ENCODE results near the gene CPLANE1.
"Not testable (repeated sequence)": the region's sequence is repeated elsewhere in the genome, so short reads cannot be mapped to it uniquely, and the experiment has no call there.

CPLANE1 gene

DNA sequence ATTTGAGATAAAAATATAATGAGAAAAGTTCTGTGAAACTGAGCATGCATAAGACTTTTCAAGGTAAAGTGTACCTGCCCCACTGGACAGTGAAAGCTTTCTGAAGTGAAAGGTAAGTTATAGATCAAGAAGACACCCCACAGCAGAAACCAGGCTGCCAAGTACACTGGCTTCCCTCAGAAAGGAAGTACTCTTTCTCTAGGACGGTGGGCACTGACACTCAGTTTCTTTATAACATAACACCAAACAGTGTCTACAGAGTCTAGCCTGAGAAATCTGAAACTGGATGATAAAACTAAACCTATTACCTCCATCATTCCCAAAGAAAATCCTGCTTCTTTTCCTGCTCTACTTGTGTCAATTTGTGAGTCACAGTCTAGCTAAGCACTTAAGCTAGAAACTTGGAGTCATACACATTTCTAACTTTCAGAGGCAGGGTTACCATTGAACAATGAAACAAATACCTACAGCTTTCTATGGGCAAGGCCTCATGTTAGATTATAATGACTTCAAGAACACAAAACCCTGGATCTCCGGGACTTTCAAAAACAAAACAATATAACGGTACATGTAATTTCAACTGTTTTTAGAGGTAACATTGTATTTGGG, 136.7 kb downstream of the CPLANE1 start:
- DNase-seq: no peak

DNA sequence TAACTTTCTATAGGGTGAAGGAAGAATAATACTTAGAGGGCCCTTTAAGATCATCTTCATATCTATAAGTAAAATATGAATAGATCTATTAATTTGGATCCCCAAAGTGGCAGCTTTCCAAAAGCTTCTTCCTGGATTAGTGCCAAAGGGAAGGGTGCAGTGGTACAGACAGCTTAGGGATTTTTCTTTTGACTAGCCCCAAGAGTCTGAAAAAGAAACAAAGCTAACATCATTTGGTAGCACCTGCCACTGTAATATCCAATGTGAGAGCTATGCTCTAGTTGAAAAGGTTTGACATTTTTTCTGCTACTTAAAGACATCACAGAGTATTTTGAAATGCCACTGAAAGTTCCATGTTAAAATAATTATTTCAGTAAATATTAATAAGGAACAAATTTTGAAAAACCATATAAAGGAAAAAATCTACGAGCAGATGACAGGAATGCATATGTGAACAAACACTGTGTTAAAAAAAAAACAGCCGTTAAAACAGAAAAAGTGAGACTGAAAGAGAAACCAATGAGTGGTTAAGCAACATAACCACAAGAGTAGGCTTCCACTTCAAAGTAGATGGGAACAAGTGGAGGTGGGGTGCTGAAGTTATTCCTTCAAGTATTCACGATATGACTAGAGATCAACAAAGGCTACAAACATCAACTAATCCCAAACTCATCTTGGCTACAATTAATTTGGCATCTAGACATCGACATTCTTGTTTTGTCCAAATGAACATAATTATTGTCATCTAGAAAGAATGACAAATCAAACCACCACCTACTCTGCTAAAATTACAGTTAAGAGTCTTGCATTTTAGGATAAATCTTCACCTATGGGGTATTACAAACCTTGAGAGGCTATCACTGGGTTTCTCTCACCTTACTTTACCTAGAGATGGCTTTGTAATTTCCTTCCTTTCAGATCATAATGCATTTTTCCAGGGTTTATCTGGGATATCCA, 137.5 kb downstream of the CPLANE1 start:
- DNase-seq: no peak

DNA sequence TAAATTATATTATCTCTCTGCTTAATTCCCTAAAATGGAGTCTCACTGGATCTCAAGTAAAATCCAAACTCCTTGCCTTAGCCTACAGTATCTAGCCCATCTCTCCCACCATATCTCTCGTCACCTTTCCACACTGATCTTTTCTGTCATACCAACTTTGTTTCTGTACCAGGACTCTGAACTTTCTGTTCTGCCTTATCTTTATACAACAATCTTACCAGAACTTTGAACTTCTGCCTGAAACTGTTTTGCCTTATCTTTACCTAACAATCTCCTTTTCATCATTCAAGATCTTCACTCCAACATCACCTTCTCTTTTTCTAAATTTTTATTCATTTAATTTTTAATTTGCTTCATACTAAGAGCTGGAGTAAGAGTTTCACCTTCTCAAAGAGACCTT, 139.0 kb downstream of the CPLANE1 start:
- DNase-seq: no peak

DNA sequence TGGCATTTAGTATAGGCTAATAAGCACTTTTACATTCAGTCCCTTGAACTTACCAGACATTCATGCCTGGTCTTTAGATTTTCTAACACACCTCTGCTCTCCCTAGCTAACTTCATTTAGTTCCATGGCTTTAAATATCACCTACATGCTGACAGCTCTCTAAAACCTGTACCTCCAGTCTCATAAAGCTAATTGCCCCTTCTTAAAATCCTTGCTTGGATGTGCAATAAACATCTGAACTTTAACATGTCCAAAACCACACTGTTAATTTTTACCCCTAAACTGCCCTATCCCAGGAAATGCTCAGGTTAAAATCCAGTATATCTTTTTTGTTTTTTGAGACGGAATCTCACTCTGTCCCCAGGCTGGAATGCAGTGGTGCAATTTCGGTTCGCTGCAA, 139.8 kb downstream of the CPLANE1 start:
- no peak for DNase-seq

DNA sequence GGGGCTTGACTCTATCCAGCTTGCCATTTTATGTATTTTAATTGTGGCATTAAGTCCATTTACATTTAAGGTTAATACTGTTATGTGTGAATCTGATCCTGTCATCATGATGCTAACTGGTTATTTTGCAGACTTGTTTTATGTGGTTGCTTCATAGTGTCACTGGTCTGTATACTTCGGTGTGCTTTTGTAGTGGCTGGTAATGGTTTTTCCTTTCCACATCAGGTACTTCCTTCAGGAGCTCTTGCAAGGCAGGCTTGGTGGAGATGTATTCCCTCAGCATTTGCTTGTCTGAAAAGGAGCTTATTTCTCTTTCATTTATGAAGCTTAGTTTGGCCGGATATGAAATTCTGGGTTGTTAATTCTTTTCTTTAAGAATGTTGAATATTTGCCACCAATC, 145.9 kb downstream of the CPLANE1 start:
- DNase-seq: no peak

DNA sequence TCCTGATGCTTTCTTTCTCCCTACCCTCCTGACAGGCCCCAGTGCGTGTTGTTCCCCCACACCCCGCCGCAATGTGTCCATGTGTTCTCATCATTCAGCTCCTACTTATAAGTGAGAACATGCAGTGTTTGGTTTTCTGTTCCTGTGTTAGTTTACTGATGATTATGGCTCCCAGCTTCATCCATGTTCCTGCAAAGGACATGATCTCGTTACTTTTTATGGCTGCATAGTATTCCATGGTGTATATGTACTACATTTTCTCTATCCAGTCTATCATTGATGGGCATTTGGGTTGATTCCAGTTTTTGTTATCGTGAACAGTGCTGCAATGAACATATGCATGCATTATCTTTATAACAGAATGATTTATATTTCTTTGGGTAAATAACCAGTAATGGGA, 149.9 kb downstream of the CPLANE1 start:
- not testable (repeated sequence) for DNase-seq

DNA sequence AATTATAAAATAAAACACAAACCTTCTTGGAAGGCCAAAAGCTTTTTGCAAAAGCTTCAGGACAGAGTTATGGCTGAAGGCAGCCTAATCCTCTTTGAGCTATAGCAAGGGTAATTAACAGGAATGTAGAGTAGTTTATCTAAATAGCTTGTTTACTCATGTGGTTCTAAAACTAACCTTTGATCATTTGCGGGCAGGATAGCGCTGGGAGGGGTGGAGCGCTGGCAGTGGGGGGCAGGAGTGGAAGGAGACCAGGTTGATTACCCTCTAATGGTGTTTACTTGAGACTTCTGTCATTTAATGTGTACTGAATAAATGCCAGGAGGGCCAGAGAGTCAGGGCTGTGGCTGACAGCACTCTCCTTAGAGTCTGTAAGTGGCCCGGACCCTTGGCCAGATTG, 155.4 kb downstream of the CPLANE1 start:
- DNase-seq: not testable (repeated sequence)

DNA sequence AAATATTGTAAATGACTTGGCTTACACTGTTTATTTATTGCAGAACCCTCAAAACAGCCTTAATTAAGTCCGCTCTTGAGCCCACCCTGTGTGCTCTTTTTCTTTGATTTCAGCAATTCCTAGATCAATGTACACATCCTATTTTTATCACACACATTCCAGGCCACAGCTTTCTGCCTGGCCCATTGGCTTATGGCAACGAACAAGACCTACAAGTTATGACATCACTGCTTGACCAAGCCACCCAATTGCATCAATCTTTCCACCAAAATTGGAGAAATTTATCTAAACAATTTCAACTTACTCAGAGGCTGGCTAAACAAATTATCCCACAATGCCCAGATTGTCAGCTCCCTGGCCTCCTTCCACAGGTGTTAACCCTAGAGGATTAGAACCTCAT, 158.4 kb downstream of the CPLANE1 start:
- no peak for DNase-seq

DNA sequence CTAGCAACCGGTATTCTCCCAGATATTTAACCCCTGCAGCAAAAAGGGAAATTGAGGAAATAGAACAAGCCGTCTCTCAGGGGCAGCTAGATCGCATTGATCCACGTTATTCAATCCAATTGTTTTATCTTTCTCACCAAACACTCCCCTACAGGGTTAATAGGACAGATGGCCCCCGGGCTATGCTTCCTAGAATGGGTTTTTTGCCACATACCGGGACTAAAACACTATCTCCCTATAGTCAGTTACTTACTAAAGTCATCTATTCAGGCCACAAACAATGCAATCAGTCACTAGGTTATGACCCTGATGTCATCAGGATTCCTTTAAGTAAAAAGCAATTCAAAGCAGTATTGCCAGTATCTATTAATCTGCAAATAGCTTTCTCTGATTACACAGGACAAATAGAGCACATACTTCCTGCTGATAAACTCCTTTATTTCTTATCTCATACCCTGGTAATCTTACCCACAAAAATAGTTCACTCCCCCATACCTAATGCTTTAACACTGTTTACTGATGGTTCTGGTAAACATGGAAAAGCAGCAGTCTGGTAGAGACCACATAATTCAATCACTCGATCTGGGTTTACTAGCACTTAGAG, 159.0 kb downstream of the CPLANE1 start:
- DNase-seq: no peak

DNA sequence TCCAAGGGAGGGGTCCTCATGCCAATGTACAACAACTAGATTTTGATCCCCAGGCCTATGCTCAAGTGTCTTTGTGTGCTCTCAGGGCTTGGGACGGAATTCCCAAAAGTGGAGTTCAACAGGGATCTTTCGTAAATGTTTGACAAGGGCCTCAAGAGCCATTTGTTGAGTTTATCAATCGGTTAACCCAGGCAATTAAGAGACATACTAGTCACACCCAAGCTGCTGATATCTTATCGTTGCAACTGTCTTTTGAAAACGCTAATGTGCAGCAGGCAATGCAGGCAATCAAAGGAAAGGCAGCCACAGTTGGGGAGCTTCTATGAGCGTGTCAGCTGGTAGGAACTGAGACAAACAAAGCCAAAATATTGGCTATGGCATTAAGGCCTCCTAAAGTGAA, 161.2 kb downstream of the CPLANE1 start:
- DNase-seq: no peak

DNA sequence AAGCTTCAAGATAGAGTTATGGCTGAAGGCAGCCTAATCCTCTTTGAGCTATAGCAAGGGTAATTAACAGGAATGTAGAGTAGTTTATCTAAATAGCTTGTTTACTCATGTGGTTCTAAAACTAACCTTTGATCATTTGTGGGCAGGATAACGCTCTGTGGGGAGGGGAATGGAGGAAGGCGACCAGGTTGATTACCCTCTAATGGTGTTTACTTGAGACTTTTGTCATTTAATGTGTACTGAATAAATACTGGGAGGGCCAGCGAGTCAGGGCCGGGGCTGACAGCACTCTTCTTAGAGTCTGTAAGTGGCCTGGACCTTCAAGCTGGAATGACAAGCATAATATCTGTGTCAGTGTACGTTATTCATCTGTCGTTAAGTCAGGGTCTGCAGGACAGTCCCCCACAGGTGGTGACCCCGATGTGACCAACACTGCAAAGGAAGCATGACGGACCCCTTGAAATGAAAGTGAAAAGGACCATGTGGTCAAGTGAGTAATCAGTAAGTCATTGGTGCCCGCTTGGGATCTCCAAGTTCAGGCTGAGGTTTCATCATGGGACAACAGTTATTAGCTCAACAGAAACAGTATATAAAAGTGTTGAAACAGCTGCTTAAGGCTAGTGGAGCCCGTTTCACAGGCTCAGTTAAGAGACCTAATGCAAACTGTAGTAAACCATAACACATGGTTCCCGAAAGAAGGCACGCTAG, 162.6 kb downstream of the CPLANE1 start:
- no peak for DNase-seq

DNA sequence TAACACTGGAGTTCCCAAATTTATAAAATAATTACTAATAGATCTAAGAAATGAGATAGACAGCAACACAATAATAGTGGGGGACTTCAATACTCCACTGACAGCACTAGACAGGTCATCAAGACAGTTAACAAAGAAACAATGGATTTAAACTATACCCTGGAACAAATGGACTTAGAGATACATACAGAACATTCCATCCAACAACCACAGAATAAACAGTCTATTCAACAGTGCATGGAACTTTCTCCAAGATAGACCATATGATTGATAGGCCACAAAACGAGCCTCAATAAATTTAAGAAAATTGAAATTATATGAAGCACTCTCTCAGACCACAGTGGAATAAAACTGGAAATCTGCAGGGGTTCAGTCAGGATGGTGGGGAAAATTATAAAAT, 163.2 kb downstream of the CPLANE1 start:
- not testable (repeated sequence) for DNase-seq

DNA sequence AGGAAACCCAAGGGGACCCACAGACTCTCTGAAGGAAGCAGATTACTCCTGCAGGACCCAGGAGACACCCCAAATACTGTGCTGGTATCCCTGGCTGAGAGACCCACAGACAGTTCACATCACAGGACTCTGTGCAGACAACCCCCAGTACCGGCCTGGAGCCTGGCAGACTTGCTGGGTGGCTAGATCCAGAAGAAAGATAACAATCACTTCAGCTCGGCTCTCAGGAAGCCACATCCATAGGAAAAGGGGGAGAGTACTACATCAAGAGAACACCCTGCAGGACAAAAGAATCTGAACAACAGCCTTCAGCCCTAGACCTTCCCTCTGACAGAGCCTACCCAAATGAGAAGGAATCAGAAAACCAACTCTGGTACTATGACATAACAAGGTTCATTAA, 166.2 kb downstream of the CPLANE1 start:
- not testable (repeated sequence) for DNase-seq

DNA sequence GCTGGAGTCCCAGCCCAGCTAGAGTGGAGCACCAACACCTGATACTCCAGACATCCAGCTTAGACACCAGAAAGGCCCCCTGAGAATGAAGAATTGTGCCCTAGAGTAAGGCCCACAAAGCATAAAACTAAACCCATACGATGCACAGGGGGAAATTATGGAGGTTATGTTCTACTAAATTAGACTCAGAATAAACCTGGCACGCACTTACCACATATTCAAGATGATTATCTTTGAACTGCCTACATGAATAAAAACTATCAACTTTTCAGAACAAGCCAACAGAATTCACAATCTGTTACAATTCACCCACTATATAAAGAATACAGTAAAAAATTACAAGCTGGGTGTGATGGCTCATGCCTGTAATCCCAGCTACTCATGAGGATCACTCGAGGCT, 168.5 kb downstream of the CPLANE1 start:
- no peak for DNase-seq

DNA sequence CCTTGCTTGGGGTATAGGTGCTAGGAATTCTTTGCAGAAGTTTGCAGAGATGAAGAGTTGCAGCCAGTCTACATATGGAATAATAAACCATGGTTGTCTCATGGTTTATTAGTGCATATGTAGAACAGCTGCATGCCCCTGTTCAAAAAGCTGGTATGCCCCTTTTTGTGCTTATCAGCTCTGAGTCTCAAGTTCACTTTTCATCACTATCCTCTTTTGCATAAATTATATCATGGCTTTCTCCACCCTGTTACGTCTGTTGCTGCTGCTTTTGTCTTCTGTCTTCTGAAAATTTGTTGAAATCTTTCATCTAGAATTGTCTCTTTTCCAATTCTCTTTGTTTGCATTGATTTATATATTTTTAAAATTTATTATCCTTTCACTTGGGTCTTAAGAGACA, 172.0 kb downstream of the CPLANE1 start:
- no peak for DNase-seq

DNA sequence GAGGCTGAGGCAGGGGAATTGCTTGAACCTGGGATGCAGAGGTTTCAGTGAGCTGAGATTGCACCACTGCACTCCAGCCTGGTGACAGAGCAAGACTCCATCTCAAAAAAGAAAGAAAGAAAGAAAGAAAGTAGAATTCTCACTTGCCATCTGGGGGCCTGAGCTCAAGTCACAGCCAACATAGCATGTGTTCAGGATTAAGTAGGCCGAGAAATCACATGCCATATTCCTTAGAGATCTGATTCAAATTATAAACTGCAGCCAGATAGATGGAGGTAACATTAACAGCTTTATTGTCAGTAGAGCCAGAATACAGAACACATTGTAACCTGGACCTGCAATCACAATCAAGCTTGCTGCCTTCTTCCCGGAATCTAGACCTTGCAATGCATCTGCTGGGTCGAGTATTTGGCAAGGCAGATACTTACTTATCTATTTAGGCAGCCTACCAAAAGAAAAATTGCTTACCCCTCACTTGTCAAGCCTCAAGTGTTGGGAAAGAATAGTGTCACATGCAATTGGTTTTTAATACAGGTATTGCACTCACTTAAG, 173.7 kb downstream of the CPLANE1 start:
- DNase-seq: no peak

DNA sequence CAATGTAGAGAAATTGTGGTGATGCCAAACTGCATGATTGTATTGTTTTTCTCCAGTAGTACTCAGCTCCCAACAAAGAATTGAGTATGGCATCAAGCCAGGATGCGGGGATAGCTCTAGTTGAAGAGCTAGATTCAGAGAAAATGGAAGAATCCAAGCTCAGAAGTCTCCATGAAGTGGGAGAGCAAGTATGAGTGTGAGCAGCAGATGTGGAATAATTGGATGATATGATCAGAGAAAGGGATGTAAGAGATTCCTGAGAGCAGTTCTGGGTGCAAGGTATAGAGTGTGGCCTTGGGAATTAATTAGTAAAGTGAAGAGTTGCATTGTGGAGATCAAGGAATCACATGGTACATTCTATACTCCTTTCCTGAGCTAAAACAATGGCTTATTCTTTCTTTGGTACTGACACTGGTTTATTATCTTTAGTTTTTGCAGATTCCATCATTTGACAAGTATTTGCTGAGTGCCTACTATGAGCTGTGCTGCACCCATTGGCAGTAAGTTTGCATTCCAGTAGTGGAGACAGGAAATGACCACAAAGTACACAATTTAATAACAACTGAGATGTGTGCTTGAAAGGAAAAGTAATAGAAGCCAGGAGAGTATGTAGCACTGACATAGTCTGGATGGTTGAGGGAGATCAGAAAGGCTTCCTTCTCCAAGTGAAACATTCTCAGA, 177.1 kb downstream of the CPLANE1 start:
- no peak for DNase-seq

DNA sequence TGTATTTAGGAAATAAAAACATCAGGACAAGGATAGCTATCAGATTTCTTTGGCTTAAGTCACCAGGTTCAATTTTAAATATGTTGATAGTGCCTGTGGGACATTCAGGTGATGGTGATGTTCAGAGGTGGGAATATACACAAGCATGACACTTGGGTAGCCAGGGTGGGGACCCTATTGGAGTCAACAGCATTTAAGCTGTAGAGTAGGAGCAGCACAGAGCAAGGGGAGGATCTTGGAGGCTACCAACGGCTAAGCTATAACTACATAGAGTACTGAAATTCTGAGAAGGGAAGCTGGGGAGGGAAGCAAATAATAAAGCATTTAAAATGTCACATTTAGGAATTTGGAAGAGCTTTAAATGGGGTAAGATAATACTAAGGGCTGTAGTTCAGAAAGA, 177.7 kb downstream of the CPLANE1 start:
- DNase-seq: no peak

DNA sequence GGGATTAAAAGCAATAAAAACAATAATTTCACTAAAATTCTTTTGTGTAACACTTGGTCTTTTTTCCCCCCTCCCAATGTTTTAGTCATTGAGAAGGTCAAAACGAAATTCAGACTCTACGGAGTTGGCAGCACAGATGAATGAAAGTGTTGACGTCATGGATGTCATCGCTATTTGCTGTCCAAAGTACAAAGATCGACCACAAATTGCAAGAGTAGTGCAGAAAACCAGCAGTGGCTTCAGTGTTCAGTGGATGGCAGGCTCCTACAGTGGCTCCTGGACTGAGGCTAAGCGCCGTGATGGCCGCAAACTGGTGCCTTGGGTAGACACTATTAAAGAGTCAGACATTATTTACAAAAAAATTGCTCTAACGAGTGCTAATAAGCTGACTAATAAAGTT, 184.7 kb downstream of the CPLANE1 start:
- DNase-seq: no peak

DNA sequence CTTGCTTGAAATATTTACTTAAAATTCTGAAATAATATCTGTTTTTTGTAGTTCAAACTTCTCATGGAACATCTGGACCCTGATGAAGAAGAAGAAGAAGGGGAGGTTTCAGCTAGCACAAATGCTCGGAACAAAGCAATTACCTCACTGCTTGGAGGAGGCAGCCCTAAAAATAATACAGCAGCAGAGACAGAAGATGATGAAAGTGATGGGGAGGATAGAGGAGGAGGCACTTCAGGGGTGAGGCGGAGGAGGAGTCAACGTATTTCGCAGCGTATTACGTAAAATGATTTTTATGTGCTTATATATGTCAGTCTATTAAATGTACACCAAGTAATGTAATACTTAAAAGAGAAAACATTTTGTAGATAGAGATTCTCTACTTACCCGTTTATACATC, 185.4 kb downstream of the CPLANE1 start:
- DNase-seq: no peak

DNA sequence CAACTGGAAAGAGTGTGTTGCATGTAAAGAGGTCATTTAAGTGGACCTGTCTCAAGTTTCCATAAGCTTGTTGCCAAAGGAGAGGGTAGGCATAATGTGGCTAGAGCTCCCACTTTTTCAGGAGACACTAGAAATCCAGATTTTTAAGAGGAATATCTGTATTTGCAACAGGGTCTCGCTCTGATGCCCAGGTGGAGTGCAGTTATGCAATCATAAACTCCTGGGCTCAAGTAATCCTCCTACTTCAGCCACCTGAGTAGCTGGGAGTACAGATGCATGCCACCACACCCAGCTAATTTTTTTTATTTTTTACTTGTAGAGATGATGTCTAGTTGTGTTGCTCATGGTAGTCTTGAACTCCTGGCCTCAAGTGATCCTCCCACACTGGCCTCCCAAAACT, 189.1 kb downstream of the CPLANE1 start:
- DNase-seq: no peak

DNA sequence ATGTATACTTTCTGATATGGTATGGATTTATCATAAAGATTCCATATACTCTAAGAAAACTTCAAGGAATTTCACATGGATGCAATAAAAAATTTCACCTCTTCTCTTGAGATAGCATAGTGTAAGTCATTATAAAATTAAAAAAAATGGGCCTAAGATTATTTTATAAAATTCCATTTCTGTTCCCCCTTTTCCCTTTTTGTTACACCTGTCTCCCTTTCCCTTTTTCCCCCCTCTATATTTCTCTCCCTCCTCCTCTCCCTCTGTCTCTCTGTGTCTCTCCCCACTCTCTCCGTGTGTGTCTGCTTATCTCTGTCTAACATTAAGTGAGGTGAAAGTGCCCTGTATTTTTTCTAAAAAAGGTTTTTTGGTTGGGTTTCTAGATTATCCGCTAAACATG, 192.4 kb downstream of the CPLANE1 start:
- DNase-seq: no peak
